Activated B cell treated with CpG ODN at 0.5 μM for 24 hours (primary cell): ENCODE measurements around the gene KAZN. TPM values are rescaled to one million over a fixed set of nuclear protein-coding genes. Genes with fewer than 3 reads are reported as not detected.

Experiments used
- ATAC-seq: fragments of 200-7000 bp; cut with Tn5 transposase; one replicate; pipeline ENCODE4 v1.10.0; 2021; ENCODE audit warnings: low read depth, mild to moderate bottlenecking, moderate library complexity
- CTCF ChIA-PET: fragments of 350-600 bp; sonication (Branson Sonifier 250); formaldehyde crosslinking; loops from one replicate; lab custom pipeline; 2021; ENCODE audit warnings: antibody characterized with exemption; lab: Charles Lee
- POLR2A ChIA-PET: fragments of 350-600 bp; sonication (Branson Sonifier 250); formaldehyde crosslinking; loops from one replicate; lab custom pipeline; 2021; ENCODE audit warnings: antibody characterized with exemption; lab: Charles Lee
- DNase-seq: peaks from one replicate; pipeline ENCODE4 v3.0.0; 2022
- H3K27ac Mint-ChIP-seq: one replicate; pipeline ENCODE4 v1.8.0; 2020; ENCODE audit warnings: mixed read lengths
- H3K27me3 Mint-ChIP-seq: one replicate; pipeline ENCODE4 v1.8.0; 2021; ENCODE audit warnings: mixed read lengths
- H3K36me3 Mint-ChIP-seq: one replicate; pipeline ENCODE4 v1.8.0; 2021; ENCODE audit warnings: low read depth, mixed read lengths
- H3K4me1 Mint-ChIP-seq: one replicate; pipeline ENCODE4 v1.8.0; 2021; ENCODE audit warnings: mixed read lengths
- H3K4me3 Mint-ChIP-seq: one replicate; pipeline ENCODE4 v1.8.0; 2020; ENCODE audit warnings: mild to moderate bottlenecking, mixed read lengths
- H3K9me3 Mint-ChIP-seq: one replicate; pipeline ENCODE4 v1.8.0; 2020; ENCODE audit warnings: mixed read lengths
- CTCF ChIP-seq: fragments of 200-600 bp; IDR thresholded peaks from one replicate; pipeline ENCODE4 v1.8.0; 2022; ENCODE audit warnings: antibody characterized with exemption, mild to moderate bottlenecking
- intact Hi-C: fragments of 100-400 bp; cut with micrococcal nuclease; formaldehyde crosslinking; loops from one replicate; pipeline ENCODE4 v1.15.1; 2024
- total RNA-seq: library from RNA; stranded (reverse); gene quantifications from 2 replicates; pipeline ENCODE4 v1.2.3, GENCODE V29; 2022

KAZN gene
- total RNA-seq, 1 donor from 2014 or later: 0.73 TPM

- Mint-ChIP-seq H3K4me3 (no peak overlapping the region), H3K27me3 (no peaks in the 10 kb centered on the region), H3K36me3 (no peaks in the 10 kb centered on the region), H3K4me1 (peaks cover 7% of the 10 kb centered on the region), H3K27ac (no peak overlapping the region), H3K9me3 (no peaks in the 10 kb centered on the region)
- DNase-seq: no peak
- intact Hi-C loops: no loop called here
- CTCF ChIA-PET: no interaction called here
- POLR2A ChIA-PET: no interaction called here
- no peak for TF ChIP-seq CTCF
- ATAC-seq: no peak
Measured at GRCh38 chr1:15029786-15030185, 431.3 kb downstream of the KAZN start.

GRCh38 chr1:15031251-15031933 lies 432.9 kb downstream of the KAZN start:
- Mint-ChIP-seq H3K9me3 (no peaks in the 10 kb centered on the region), H3K27ac (no peak overlapping the region), H3K27me3 (no peaks in the 10 kb centered on the region), H3K4me3 (no peak overlapping the region), H3K36me3 (no peaks in the 10 kb centered on the region), H3K4me1 (peaks cover 7% of the 10 kb centered on the region)
- TF ChIP-seq CTCF: no peak
- ATAC-seq (no peak), DNase-seq (no peak)
- intact Hi-C loops: no loop called here
- ChIA-PET POLR2A (no interaction called here), CTCF (no interaction called here)

- TF ChIP-seq CTCF: no peak
- POLR2A ChIA-PET: no interaction called here
- intact Hi-C loops: no loop called here
- H3K9me3 Mint-ChIP-seq: no peaks in the 10 kb centered on the region
- H3K27me3 Mint-ChIP-seq: no peaks in the 10 kb centered on the region
- no peak overlapping the region for H3K27ac Mint-ChIP-seq
- DNase-seq (no peak), ATAC-seq (no peak)
- no peaks in the 10 kb centered on the region for H3K36me3 Mint-ChIP-seq
- peaks cover 7% of the 10 kb centered on the region for H3K4me1 Mint-ChIP-seq
- CTCF ChIA-PET: no interaction called here
- no peak overlapping the region for H3K4me3 Mint-ChIP-seq
Measured at GRCh38 chr1:15033264-15033663, 434.8 kb downstream of the KAZN start.

DNA sequence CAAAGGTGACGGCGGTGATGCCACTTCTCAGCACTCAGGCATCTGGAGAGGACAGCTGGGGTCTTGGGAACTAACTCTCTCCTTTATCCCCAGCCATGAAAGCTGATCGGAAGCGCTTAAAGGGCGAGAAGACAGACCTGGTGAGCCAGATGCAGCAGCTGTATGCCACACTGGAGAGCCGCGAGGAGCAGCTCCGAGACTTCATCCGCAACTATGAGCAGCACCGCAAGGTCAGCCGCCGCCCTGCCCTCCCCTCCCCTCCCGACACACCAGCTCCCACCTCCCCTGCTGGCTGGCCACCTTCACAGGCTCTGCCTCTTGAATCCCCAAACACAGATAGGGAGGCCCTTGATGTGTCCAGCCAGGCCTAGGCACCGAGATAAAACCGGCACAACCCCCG lies 436.2 kb downstream of the KAZN start:
- peaks cover 7% of the 10 kb centered on the region for H3K4me1 Mint-ChIP-seq
- H3K9me3 Mint-ChIP-seq: no peaks in the 10 kb centered on the region
- intact Hi-C loops: no loop called here
- POLR2A ChIA-PET: no interaction called here
- H3K27me3 Mint-ChIP-seq: no peaks in the 10 kb centered on the region
- H3K27ac Mint-ChIP-seq: no peak overlapping the region
- no peak for TF ChIP-seq CTCF
- CTCF ChIA-PET: interaction anchor here (0.9 kb wide), 1 partner anchor 12 kb away, joined by 3 read pairs; no protein-coding TSS in a partner anchor
- H3K36me3 Mint-ChIP-seq: no peaks in the 10 kb centered on the region
- ATAC-seq (no peak), DNase-seq (no peak)
- no peak overlapping the region for H3K4me3 Mint-ChIP-seq

DNA sequence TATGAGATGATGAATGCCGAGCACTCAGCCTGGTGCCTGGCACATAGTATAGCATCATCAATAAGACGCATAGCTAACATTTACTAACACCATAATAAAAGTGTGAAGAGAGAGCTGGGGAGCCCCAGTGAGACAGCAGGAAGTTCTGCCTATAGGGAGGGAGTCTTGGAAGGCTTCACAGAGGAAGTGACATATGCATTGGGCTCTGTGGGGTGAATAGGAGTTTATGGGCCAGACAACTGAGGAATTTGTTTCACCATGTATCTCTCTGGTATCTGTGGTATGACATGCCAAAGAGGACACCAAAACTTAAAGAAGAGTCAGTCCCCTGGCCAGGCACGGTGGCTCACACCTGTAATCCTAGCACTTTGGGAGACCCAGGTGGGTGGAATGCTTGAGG lies 436.8 kb downstream of the KAZN start:
- TF ChIP-seq CTCF: no peak
- ATAC-seq (no peak), DNase-seq (no peak)
- Mint-ChIP-seq H3K27me3 (no peaks in the 10 kb centered on the region), H3K4me3 (no peak overlapping the region), H3K9me3 (no peaks in the 10 kb centered on the region), H3K4me1 (peaks cover 7% of the 10 kb centered on the region), H3K27ac (no peak overlapping the region), H3K36me3 (no peaks in the 10 kb centered on the region)
- POLR2A ChIA-PET: no interaction called here
- CTCF ChIA-PET: no interaction called here
- intact Hi-C loops: no loop called here
